NCI-H82 (cell line): ENCODE measurements around the gene PLPPR2.
A peak's percentile ranks its signal among the peaks of the same experiment; 100 is the strongest.
"Not testable (repeated sequence)": the region's sequence is repeated elsewhere in the genome, so short reads cannot be mapped to it uniquely, and the experiment has no call there.

Source experiments
- DNase-seq: peaks from one replicate; lab custom pipeline; 2025; lab: John Stamatoyannopoulos, UW

Gene PLPPR2

GRCh38 chr19:11399667-11400066 is 44.4 kb downstream of the PLPPR2 start:
- no peak for DNase-seq

GRCh38 chr19:11400798-11401197 is 45.6 kb downstream of the PLPPR2 start:
- no peak for DNase-seq

- DNase-seq = no peak
Observed at GRCh38 chr19:11401808-11402543, 46.7 kb downstream of the PLPPR2 start.

GRCh38 chr19:11404588-11405222 is 49.5 kb downstream of the PLPPR2 start:
- no peak for DNase-seq

GRCh38 chr19:11405846-11406643 is 50.8 kb downstream of the PLPPR2 start:
- no peak for DNase-seq

GRCh38 chr19:11406703-11407236 is 51.5 kb downstream of the PLPPR2 start:
- DNase-seq = not testable (repeated sequence)

GRCh38 chr19:11408591-11408990 is 53.4 kb downstream of the PLPPR2 start:
- DNase-seq = no peak

GRCh38 chr19:11410682-11411081 is 55.5 kb downstream of the PLPPR2 start:
- DNase-seq = no peak

GRCh38 chr19:11414544-11414943 is 59.3 kb downstream of the PLPPR2 start:
- DNase-seq = peak; percentile 98
